IPS-15b (cell line): ENCODE results near the gene ZMAT1.
A peak's percentile ranks its signal among the peaks of the same experiment; 100 is the strongest.
"Not testable (repeated sequence)": the region's sequence is repeated elsewhere in the genome, so short reads cannot be mapped to it uniquely, and the experiment has no call there.

ENCODE experiments used
- H3K27me3 ChIP-seq: one replicate; pipeline ENCODE4 v1.6.1; 2013; ENCODE audit warnings: low read length; ENCODE audit not compliant: control insufficient read depth, insufficient read depth
- H3K36me3 ChIP-seq: one replicate; pipeline ENCODE4 v1.6.1; 2013; ENCODE audit warnings: low read length; ENCODE audit not compliant: control insufficient read depth, insufficient read depth
- H3K4me1 ChIP-seq: one replicate; pipeline ENCODE4 v1.6.1; 2013; ENCODE audit warnings: mild to moderate bottlenecking, low read length; ENCODE audit not compliant: control insufficient read depth, insufficient read depth
- H3K4me3 ChIP-seq: one replicate; pipeline ENCODE4 v1.5.1; 2013; ENCODE audit warnings: low read depth, low read length
- H3K9ac ChIP-seq: one replicate; pipeline ENCODE4 v1.6.1; 2013; ENCODE audit warnings: low read depth, mild to moderate bottlenecking, low read length
- H3K9me3 ChIP-seq: one replicate; pipeline ENCODE4 v1.6.1; 2013; ENCODE audit warnings: mild to moderate bottlenecking, low read length; ENCODE audit not compliant: control insufficient read depth, insufficient read depth

The ZMAT1 gene

DNA sequence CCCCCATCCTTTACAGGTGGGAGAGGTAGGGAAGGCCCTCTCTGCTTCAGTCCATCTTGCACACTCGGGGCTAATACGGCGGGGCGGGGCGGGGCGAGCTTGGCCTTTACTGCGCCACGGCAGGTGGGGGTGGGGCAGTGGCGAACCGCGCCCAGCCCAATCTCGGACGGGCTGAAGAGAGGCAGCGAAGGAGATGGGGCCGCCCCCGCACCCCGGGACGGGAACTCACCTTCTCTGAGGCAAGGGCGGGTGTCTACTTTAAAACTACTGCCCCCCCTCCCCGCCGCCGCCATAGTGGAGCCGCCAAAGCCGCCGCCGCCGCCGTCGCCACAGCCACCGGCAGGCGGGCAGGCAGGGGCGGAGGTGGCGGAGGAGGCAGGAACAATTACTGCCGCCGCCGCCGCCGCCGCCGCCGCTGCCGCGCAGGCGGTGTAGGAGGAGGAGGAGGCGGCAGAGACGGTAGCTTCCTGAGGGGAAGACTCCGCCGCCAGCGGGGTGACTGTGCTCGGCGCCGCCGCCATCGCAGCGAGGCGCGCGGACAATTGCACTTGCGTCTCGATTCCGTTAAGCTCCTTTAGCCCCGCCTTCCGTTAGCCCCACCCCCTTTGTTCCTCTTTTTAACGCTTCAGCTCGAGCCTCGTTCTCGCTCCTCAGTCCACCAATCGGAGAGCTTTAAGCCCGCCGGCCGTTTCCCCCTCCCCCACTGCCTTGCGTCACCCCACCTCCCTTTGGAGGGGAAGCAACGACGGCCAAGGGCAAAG is at the start of gene ZMAT1:
ZMAT1 (minus strand) TSS at position 540 of the 761 bp plus-strand sequence; CDS start at position 521, 19 bp downstream.
- Histone ChIP-seq H3K27me3 (peaks cover 4% of the 10 kb centered on the region), H3K9ac (peak within 1 kb of the TSS; percentile 26), H3K4me3 (peak within 1 kb of the TSS; percentile 58), H3K9me3 (peaks cover 5% of the 10 kb centered on the region), H3K4me1 (peaks cover 2% of the 10 kb centered on the region), H3K36me3 (no peaks in the 10 kb centered on the region)

DNA sequence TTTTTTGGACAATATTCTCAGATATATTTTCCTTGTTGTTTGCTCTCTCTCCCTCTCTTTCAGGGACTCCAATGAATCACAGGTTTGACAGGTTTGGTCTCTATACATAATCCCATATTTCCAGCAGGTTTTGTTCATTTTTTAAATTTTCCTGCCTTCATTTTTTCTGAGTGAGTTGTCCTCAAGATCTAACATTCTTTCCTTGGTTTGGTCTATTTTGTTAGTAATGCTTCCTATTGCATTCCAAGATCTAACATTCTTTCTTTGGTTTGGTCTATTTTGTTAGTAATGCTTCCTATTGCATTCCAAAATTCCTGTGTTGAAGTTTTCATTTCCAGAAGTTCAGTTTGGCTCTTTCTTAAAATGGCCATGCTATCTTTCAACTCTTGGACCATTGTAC is 45.3 kb upstream of the ZMAT1 start:
- no peak overlapping the region for H3K4me3 ChIP-seq
- H3K9me3 ChIP-seq, result no peaks in the 10 kb centered on the region
- H3K27me3 ChIP-seq, result no peaks in the 10 kb centered on the region
- H3K36me3 ChIP-seq, result no peaks in the 10 kb centered on the region
- no peak overlapping the region for H3K9ac ChIP-seq
- no peaks in the 10 kb centered on the region for H3K4me1 ChIP-seq

DNA sequence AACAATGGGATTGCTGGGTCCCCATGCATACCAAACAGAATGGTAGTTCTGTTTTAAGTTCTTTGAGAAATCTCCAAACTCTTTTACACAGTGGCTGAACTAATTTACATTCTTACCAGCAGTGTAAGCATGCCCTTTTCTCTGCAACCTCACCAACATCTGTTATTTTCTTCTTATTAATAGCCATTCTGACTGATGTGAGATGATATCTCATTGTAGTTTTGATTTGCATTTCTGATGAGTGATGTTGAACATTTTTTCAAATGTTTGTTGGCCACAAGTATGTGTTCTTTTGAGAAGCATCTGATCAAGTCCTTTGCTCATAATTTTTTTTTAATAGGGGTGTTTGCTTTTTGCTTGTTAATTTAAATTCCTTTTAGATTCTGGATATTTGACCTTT is 41.2 kb upstream of the ZMAT1 start:
- Histone ChIP-seq H3K27me3 (no peaks in the 10 kb centered on the region), H3K9ac (no peak overlapping the region), H3K36me3 (no peaks in the 10 kb centered on the region), H3K4me1 (no peaks in the 10 kb centered on the region), H3K9me3 (no peaks in the 10 kb centered on the region), H3K4me3 (no peak overlapping the region)

DNA sequence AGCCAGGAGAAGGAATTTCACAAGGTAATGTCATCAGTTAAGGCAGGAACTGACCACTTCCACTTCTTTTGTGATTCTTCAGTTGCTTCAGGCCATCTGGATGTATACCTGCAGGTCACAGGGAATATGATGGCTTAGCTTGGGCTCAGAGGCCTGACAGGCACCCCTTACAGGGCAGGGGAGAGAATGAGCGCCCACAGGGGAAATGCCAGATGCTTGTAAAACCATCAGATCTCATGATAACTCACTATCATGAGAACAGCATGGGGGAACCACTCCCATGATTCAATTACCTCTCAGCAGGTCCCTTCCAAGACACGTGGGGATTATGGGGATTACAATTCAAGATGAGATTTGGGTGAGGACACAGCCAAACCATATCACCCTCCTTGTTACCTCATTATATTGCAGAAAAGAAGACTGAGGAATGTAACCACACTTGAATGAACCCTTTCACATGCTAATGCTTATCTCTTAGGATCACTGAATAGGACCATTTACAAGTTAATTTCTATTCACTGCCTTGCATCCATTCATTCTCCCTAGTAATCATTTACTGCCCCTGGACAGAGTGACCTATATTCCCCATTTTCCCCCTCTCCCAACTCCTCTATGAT is 33.2 kb upstream of the ZMAT1 start:
- not testable (repeated sequence) for H3K4me1 ChIP-seq, H3K9ac ChIP-seq, H3K9me3 ChIP-seq, H3K36me3 ChIP-seq, H3K4me3 ChIP-seq, H3K27me3 ChIP-seq

DNA sequence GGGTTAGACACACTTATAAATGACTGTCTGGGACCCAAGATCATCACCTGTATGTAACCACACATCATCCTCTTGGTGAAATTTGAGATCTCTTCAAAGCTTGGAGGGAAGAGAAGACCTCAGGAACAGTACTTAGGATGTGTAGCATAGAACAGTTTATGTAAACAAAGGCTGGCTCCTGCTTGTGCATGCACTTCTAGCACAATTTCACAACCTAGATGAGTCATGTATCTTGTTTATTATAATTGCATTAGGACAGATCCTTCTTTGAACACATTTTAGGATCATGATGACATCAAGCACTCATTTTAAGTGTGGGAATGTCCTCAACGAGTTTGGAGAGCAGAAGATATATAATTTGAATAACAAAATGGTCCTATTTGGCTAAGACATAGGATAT is 26.3 kb upstream of the ZMAT1 start:
- H3K36me3 ChIP-seq, result no peaks in the 10 kb centered on the region
- H3K9ac ChIP-seq, result no peak overlapping the region
- no peak overlapping the region for H3K4me3 ChIP-seq
- H3K9me3 ChIP-seq, result no peaks in the 10 kb centered on the region
- H3K27me3 ChIP-seq, result peaks cover 11% of the 10 kb centered on the region
- H3K4me1 ChIP-seq, result peaks cover 4% of the 10 kb centered on the region

DNA sequence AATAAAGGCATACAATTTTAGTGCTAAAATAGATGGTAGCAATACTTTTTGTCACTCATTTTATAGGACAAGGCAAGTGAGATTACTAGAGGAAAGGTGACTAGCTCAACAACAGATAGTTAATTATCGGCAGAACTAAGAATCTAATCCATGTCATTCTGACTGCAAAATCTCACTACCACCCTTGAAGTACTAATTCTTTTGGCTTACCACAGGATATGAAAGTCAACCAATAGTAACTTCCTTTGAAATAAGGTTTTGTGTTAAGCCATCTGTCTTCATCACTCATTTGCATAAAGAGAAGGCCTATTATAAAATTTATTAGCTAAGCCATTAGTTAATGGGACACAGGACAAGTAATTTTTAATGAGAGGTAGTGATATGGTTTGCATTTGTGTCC is 25.3 kb upstream of the ZMAT1 start:
- Histone ChIP-seq H3K27me3 (peaks cover 11% of the 10 kb centered on the region), H3K4me1 (peaks cover 4% of the 10 kb centered on the region), H3K9me3 (no peaks in the 10 kb centered on the region), H3K9ac (no peak overlapping the region), H3K4me3 (no peak overlapping the region), H3K36me3 (no peaks in the 10 kb centered on the region)

DNA sequence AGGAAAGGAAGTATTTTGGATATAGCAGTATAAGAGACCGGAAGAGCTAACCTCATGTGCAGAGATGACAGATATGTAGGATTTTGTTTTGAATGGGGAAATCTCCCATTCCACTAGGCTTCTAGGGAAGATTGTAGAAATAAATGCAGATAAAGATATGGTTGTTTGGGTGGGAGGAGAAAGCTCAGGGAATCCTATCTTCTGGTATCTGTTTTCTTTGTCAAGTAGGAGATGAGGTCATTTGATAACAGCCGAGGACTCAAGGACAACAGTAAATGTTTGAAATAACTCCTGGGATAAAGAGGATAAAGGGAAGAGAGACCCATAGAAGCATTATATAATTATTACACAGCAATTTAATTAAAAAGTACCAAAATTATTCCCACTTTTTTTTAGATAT is 24.7 kb upstream of the ZMAT1 start:
- Histone ChIP-seq H3K27me3 (peaks cover 11% of the 10 kb centered on the region), H3K36me3 (no peaks in the 10 kb centered on the region), H3K4me1 (peaks cover 4% of the 10 kb centered on the region), H3K9ac (no peak overlapping the region), H3K9me3 (no peaks in the 10 kb centered on the region), H3K4me3 (no peak overlapping the region)

DNA sequence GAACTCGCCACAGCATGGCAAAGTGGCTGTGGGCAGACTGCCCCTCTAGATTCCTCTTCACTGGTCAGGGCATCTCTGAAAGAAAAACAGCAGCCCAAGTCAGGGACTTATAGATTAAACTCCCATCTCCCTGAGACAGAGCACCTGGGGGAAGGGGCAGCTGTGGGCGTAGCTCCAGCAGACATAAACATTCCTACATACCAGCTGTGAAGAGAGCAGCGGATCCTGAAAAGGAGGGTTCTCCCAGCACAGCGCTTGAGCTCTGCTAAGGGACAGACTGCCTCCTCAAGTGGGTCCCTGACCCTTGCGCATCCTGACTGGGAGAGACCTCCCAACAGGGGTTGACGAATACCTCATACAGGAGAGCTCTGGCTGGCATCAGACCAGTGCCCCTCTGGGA is 18.8 kb upstream of the ZMAT1 start:
- no peak overlapping the region for H3K9ac ChIP-seq
- no peak overlapping the region for H3K4me3 ChIP-seq
- H3K9me3 ChIP-seq, result peaks cover 3% of the 10 kb centered on the region
- H3K27me3 ChIP-seq, result no peaks in the 10 kb centered on the region
- peaks cover 3% of the 10 kb centered on the region for H3K36me3 ChIP-seq
- no peaks in the 10 kb centered on the region for H3K4me1 ChIP-seq

DNA sequence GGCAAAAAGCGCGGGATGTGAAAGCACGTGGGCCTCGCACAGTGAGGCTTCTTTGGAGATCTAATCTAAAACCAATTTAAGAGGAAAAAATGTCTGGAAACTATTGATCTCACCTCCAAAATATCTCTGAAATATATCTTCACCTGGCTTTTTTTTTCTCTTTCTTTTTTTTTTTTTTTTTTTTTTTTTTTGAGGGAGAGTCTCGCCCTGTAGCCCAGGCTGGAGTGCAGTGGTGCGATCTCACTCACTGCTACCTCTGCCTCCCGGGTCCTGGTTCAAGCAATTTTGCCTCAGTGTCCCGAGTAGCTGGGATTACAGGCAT is 383 bp upstream of the ZMAT1 start:
- Histone ChIP-seq H3K36me3 (no peaks in the 10 kb centered on the region), H3K9me3 (peaks cover 5% of the 10 kb centered on the region), H3K27me3 (peaks cover 4% of the 10 kb centered on the region), H3K9ac (no peak overlapping the region), H3K4me3 (no peak overlapping the region), H3K4me1 (peaks cover 2% of the 10 kb centered on the region)

DNA sequence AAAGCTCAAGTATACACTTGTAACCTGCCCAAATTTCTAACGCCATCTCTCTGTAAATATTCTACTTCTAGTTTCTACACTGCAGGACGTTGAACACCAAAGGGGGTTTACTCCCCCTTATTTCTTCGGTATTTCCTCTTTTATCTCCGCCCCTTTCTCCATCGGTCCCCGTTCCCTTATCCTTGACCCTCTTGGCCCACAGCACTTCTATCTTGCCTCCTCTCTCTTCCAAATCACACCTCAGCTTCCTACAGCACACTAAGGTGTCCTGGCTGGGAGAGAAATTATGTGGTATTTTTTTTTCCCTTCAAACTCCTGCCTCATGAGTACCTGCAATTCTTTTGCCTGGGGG is 715 bp downstream of the ZMAT1 start:
- peaks cover 5% of the 10 kb centered on the region for H3K9me3 ChIP-seq
- H3K4me3 ChIP-seq, result peak overlapping the region; percentile 58
- peaks cover 4% of the 10 kb centered on the region for H3K27me3 ChIP-seq
- H3K4me1 ChIP-seq, result peaks cover 2% of the 10 kb centered on the region
- H3K36me3 ChIP-seq, result no peaks in the 10 kb centered on the region
- H3K9ac ChIP-seq, result peak overlapping the region; percentile 26

DNA sequence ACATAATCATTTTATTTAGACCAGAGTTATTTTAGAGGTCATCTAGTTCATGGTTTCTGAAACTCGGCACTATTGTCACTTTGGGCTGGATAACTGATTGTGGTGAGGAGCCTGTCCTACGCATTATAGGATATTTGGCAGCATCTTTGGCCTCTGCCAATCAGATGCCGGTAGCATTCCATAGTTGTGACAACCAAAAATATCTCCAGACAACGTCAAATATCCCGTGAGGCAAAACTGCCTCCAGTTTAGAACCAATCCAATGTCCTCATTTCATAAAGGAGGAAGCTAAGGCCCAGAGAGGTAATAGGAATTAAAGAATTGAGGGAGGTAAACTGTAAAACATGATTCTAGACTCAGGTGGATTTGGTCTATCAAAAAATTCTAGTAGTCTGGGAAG is 6.1 kb downstream of the ZMAT1 start:
- Histone ChIP-seq H3K9me3 (no peaks in the 10 kb centered on the region), H3K4me3 (no peak overlapping the region), H3K4me1 (no peaks in the 10 kb centered on the region), H3K27me3 (no peaks in the 10 kb centered on the region), H3K9ac (no peak overlapping the region), H3K36me3 (no peaks in the 10 kb centered on the region)

DNA sequence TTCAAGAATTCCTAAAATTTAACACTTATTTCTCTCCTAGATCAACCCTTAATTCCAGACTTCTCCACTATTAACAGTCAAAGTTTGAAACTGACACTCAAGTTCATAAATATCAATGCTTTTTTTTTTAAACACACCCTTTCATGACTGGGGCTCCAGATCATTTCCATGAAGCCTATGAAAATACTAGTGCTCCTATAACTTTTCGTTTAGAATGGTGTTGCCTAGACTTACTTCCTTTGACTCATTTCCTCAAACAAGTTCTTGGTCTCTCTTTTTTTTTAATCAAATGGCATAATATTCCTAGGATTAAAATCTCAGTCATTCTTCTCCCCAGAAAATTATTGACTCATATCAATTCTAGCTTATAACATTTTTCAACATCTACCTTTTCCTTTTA is 13.1 kb downstream of the ZMAT1 start:
- no peaks in the 10 kb centered on the region for H3K9me3 ChIP-seq
- no peaks in the 10 kb centered on the region for H3K4me1 ChIP-seq
- H3K27me3 ChIP-seq, result no peaks in the 10 kb centered on the region
- H3K36me3 ChIP-seq, result no peaks in the 10 kb centered on the region
- no peak overlapping the region for H3K9ac ChIP-seq
- no peak overlapping the region for H3K4me3 ChIP-seq
